Hepatocyte (in vitro differentiated cells): ENCODE data around the gene CTNNA3. TPM values are rescaled to one million over a fixed set of nuclear protein-coding genes. Genes with fewer than 3 reads are reported as not detected.

Source experiments
- DNase-seq: peaks from one replicate; pipeline ENCODE4 v3.0.0-alpha.2; 2016; ENCODE audit warnings: low spot score
- H2AFZ ChIP-seq: fragments of 200-600 bp; sonication (generic); 2 replicates; pipeline ENCODE4 v1.6.0; 2016; ENCODE audit warnings: antibody characterized with exemption, mild to moderate bottlenecking
- H3K27ac ChIP-seq: fragments of 200-600 bp; sonication (generic); 2 replicates; pipeline ENCODE4 v1.5.1; 2016; ENCODE audit warnings: mild to moderate bottlenecking
- H3K27me3 ChIP-seq: fragments of 200-600 bp; sonication (generic); 2 replicates; pipeline ENCODE4 v1.6.1; 2016
- H3K36me3 ChIP-seq: fragments of 200-600 bp; sonication (generic); replicated peaks from 2 replicates; pipeline ENCODE4 v1.5.1; 2016; ENCODE audit warnings: low read depth; ENCODE audit not compliant: insufficient read depth
- H3K4me1 ChIP-seq: fragments of 200-600 bp; sonication (generic); 2 replicates; pipeline ENCODE4 v1.5.1; 2016; ENCODE audit warnings: mild to moderate bottlenecking, moderate library complexity; ENCODE audit not compliant: insufficient read depth
- H3K4me2 ChIP-seq: fragments of 200-600 bp; sonication (generic); 2 replicates; pipeline ENCODE4 v1.6.0; 2016
- H3K4me3 ChIP-seq: fragments of 200-600 bp; sonication (generic); 2 replicates; pipeline ENCODE4 v1.5.1; 2016; ENCODE audit warnings: mild to moderate bottlenecking
- H3K79me2 ChIP-seq: fragments of 200-600 bp; sonication (generic); 2 replicates; pipeline ENCODE4 v1.6.0; 2017; ENCODE audit warnings: mild to moderate bottlenecking
- H3K9me2 ChIP-seq: fragments of 200-600 bp; sonication (generic); replicated peaks from 2 replicates; pipeline ENCODE4 v1.6.0; 2017; ENCODE audit warnings: mild to moderate bottlenecking; ENCODE audit not compliant: insufficient read depth
- H3K9me3 ChIP-seq: fragments of 200-600 bp; sonication (generic); 2 replicates; pipeline ENCODE4 v1.5.1; 2016; ENCODE audit warnings: low read depth, mild to moderate bottlenecking
- H4K20me1 ChIP-seq: fragments of 200-600 bp; sonication (generic); 2 replicates; pipeline ENCODE4 v1.6.0; 2016; ENCODE audit warnings: mild to moderate bottlenecking; ENCODE audit not compliant: insufficient read depth, poor library complexity, severe bottlenecking
- CTCF ChIP-seq: fragments of 200-600 bp; sonication (generic); IDR thresholded peaks from 2 replicates; pipeline ENCODE4 v1.5.1; 2016; ENCODE audit warnings: antibody characterized with exemption, mild to moderate bottlenecking; ENCODE audit not compliant: poor library complexity
- EZH2 ChIP-seq: fragments of 200-600 bp; sonication (generic); IDR thresholded peaks from 2 replicates; pipeline ENCODE4 v1.6.1; 2016; ENCODE audit warnings: antibody characterized with exemption, mild to moderate bottlenecking, borderline replicate concordance
- EZH2phosphoT487 ChIP-seq: fragments of 200-600 bp; sonication (generic); IDR thresholded peaks from one replicate; pipeline ENCODE4 v1.6.1; 2018; ENCODE audit warnings: antibody characterized with exemption, mild to moderate bottlenecking, low read depth, moderate library complexity; ENCODE audit not compliant: unreplicated experiment, severe bottlenecking
- WGBS: methylation state at CpG from one replicate; pipeline ENCODE4 v1.1.6; 2016; ENCODE audit warnings: low lambda C conversion rate; ENCODE audit errors: missing lambda C conversion rate; 5-methylcytosine and 5-hydroxymethylcytosine counted together
- polyA plus RNA-seq: library from polyadenylated mRNA; unstranded; fragments of >200 nt; fragmentation: Nextera tagmentation; extraction: Ambion mirVana; gene quantifications from 2 replicates; pipeline ENCODE4 v1.2.1, GENCODE V29; 2016
- total RNA-seq: library from RNA; depleted of rRNA; stranded (reverse); fragments of >200 nt; gene quantifications from 2 replicates; pipeline ENCODE4 v1.2.3, GENCODE V29; 2014

The CTNNA3 gene
- total and polyA plus RNA-seq, 2 experiments from 2014 or later = 12.9 to 25.9 TPM

- Histone ChIP-seq H3K79me2 (no peaks in the 10 kb centered on the region), H3K27ac (no peak overlapping the region), H3K4me1 (no peaks in the 10 kb centered on the region), H3K4me2 (no peak overlapping the region), H4K20me1 (no peaks in the 10 kb centered on the region), H3K9me3 (no peaks in the 10 kb centered on the region), H3K4me3 (no peak overlapping the region), H2AFZ (no peak overlapping the region), H3K27me3 (no peaks in the 10 kb centered on the region), H3K36me3 (no peaks in the 10 kb centered on the region), H3K9me2 (no peaks in the 10 kb centered on the region)
- TF ChIP-seq EZH2 (no peak), EZH2phosphoT487 (no peak), CTCF (no peak)
- DNase-seq = no peak
These were observed 25.6 kb downstream of the CTNNA3 start for GRCh38 chr10:67670401-67670800.

DNA sequence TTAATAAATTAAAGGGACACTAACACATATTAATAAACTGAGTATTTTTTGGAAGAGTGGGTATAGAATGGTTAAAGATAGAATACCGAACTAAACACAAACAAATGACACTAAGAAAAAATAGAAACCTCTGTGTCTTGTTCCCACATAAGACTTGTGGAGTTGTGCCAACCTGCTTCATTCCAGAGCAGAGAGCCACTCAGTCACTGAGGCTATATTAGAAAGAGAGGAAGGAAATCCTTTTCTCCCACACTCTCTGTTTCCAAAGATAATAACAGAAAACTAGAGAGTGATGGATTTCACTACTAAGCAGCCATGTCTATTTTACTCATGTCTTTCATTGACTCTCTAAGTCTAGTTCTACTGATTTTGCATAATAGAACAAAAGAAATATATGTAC is 26.0 kb downstream of the CTNNA3 start:
- Histone ChIP-seq H3K27ac (no peak overlapping the region), H3K4me2 (no peak overlapping the region), H3K79me2 (no peaks in the 10 kb centered on the region), H3K9me3 (no peaks in the 10 kb centered on the region), H3K9me2 (no peaks in the 10 kb centered on the region), H3K36me3 (no peaks in the 10 kb centered on the region), H2AFZ (no peak overlapping the region), H3K4me1 (no peaks in the 10 kb centered on the region), H3K27me3 (no peaks in the 10 kb centered on the region), H4K20me1 (no peaks in the 10 kb centered on the region), H3K4me3 (no peak overlapping the region)
- TF ChIP-seq CTCF (no peak), EZH2phosphoT487 (no peak)
- DNase-seq = no peak
- 80% methylated on average over 1 of the region's 1 CpG for WGBS

GRCh38 chr10:67668448-67668847 is 27.5 kb downstream of the CTNNA3 start:
- Histone ChIP-seq H3K4me3 (no peak overlapping the region), H3K4me1 (no peaks in the 10 kb centered on the region), H3K27me3 (no peaks in the 10 kb centered on the region), H3K79me2 (no peaks in the 10 kb centered on the region), H3K27ac (no peak overlapping the region), H2AFZ (no peak overlapping the region), H3K9me2 (no peaks in the 10 kb centered on the region), H4K20me1 (no peaks in the 10 kb centered on the region), H3K4me2 (no peak overlapping the region), H3K9me3 (no peaks in the 10 kb centered on the region), H3K36me3 (no peaks in the 10 kb centered on the region)
- WGBS = 87% methylated on average over 3 of the region's 3 CpGs
- DNase-seq = no peak
- TF ChIP-seq EZH2 = no peak
- no peak for TF ChIP-seq CTCF
- TF ChIP-seq EZH2phosphoT487 = no peak

DNA sequence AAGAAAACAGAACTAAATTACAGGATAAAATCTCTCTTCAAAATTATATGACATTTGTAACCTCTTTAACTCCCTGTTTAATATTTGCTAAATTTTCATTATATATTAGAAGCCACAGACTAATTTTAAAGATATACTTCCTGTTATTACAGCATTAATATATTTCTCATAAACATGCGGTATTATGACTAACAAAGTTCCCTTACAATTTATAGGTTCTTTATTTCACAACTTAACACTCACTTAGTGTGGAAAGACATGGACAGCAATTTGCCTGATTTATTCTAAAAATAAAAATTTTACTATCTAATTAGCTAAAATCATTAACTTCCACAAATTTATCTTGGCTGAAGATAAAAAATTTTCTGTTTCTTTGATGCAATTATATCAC is 29.0 kb downstream of the CTNNA3 start:
- no peak overlapping the region for H3K4me3 ChIP-seq
- H3K9me2 ChIP-seq = no peaks in the 10 kb centered on the region
- WGBS = 90% methylated on average over 1 of the region's 1 CpG
- no peaks in the 10 kb centered on the region for H4K20me1 ChIP-seq
- H3K4me1 ChIP-seq = no peaks in the 10 kb centered on the region
- no peak overlapping the region for H3K4me2 ChIP-seq
- no peak for TF ChIP-seq EZH2
- no peak for TF ChIP-seq CTCF
- TF ChIP-seq EZH2phosphoT487 = no peak
- H3K27me3 ChIP-seq = no peaks in the 10 kb centered on the region
- no peak overlapping the region for H3K27ac ChIP-seq
- no peaks in the 10 kb centered on the region for H3K79me2 ChIP-seq
- H2AFZ ChIP-seq = no peak overlapping the region
- H3K9me3 ChIP-seq = no peaks in the 10 kb centered on the region
- H3K36me3 ChIP-seq = no peaks in the 10 kb centered on the region
- no peak for DNase-seq
